ENCODE results near the gene SMG7. TPM values are rescaled to one million over a fixed set of nuclear protein-coding genes. Genes with fewer than 3 reads are reported as not detected.
A peak's percentile ranks its signal among the peaks of the same experiment; 100 is the strongest.

Gene SMG7
- total and polyA plus RNA-seq, 8 donors, result 49.6 to 69.6 (median 64.8) TPM

- Histone ChIP-seq H3K36me3 (peaks cover 0 to 98% of the 10 kb centered on the region in 2 donors), H3K4me3 (no peak overlapping the region), H3K27ac (no peak overlapping the region), H3K27me3 (no peaks in the 10 kb centered on the region), H3K9me3 (no peaks in the 10 kb centered on the region), H3K4me1 (peaks cover 0 to 11% of the 10 kb centered on the region in 2 donors)
- no peak for TF ChIP-seq CTCF (IDR thresholded peaks at IDR 0.05)
- intact Hi-C loops (cut with DNase I), result no loop called here
- DNase-seq, result no peak
- no peak for ATAC-seq
Observed at GRCh38 chr1:183552441-183552840, 80.1 kb downstream of the SMG7 start.

- Histone ChIP-seq H3K36me3 (peaks cover 0 to 98% of the 10 kb centered on the region in 2 donors), H3K27ac (no peak overlapping the region), H3K27me3 (no peaks in the 10 kb centered on the region), H3K4me1 (peaks cover 0 to 8% of the 10 kb centered on the region in 2 donors), H3K9me3 (no peaks in the 10 kb centered on the region), H3K4me3 (no peak overlapping the region)
- DNase-seq, result no peak
- no peak for ATAC-seq
- intact Hi-C loops (cut with DNase I), result no loop called here
- no peak for TF ChIP-seq CTCF (IDR thresholded peaks at IDR 0.05)
Observed at GRCh38 chr1:183552891-183553290, 80.6 kb downstream of the SMG7 start.

- Histone ChIP-seq H3K9me3 (no peaks in the 10 kb centered on the region), H3K36me3 (peaks cover 0 to 98% of the 10 kb centered on the region in 2 donors), H3K27ac (no peak overlapping the region), H3K27me3 (no peaks in the 10 kb centered on the region), H3K4me3 (no peak overlapping the region), H3K4me1 (peaks cover 0 to 4% of the 10 kb centered on the region in 2 donors)
- DNase-seq, result no peak
- TF ChIP-seq CTCF (IDR thresholded peaks at IDR 0.05), result no peak
- intact Hi-C loops (cut with DNase I), result no loop called here
- no peak for ATAC-seq
Observed at GRCh38 chr1:183553331-183553730, 81.0 kb downstream of the SMG7 start.

- no peak for ATAC-seq
- Histone ChIP-seq H3K27ac (peak overlapping the region in 1 of 2 donors; percentile 19), H3K4me1 (peaks cover 0 to 4% of the 10 kb centered on the region in 2 donors), H3K9me3 (no peaks in the 10 kb centered on the region), H3K36me3 (peaks cover 0 to 100% of the 10 kb centered on the region in 2 donors), H3K4me3 (no peak overlapping the region), H3K27me3 (no peaks in the 10 kb centered on the region)
- TF ChIP-seq CTCF (IDR thresholded peaks at IDR 0.05), result no peak
- DNase-seq, result no peak
- intact Hi-C loops (cut with DNase I), result no loop called here
Observed at GRCh38 chr1:183553764-183554163, 81.5 kb downstream of the SMG7 start.

- Histone ChIP-seq H3K36me3 (peaks cover 0 to 100% of the 10 kb centered on the region in 2 donors), H3K27ac (peak overlapping the region in 1 of 2 donors; percentile 19), H3K27me3 (no peaks in the 10 kb centered on the region), H3K4me1 (peaks cover 0 to 4% of the 10 kb centered on the region in 2 donors), H3K4me3 (no peak overlapping the region), H3K9me3 (no peaks in the 10 kb centered on the region)
- no peak for DNase-seq
- peak; percentile 78 for ATAC-seq
- TF ChIP-seq CTCF (IDR thresholded peaks at IDR 0.05), result no peak
- intact Hi-C loops (cut with DNase I), result no loop called here
Observed at GRCh38 chr1:183554577-183554976, 82.3 kb downstream of the SMG7 start.
